GM11168 (cell line): ENCODE measurements around the gene STX5.
"Not testable (repeated sequence)": the region's sequence is repeated elsewhere in the genome, so short reads cannot be mapped to it uniquely, and the experiment has no call there.

ENCODE experiments used
- in situ Hi-C: fragments of 300-500 bp; cut with MboI; formaldehyde crosslinking; loops from one replicate; pipeline ENCODE4 v1.12.0; 2022; ENCODE audit warnings: low sequenced_read_pairs; ENCODE audit not compliant: unreplicated experiment

STX5 gene

GRCh38 chr11:62831520-62832335, at the start of gene STX5:
Gene STX5, minus strand, starts transcription at chr11:62832051. Its CDS starts 808 bp downstream, at chr11:62831243.
- in situ Hi-C loops = no loop called here

GRCh38 chr11:62880803-62881578, 49.1 kb upstream of the STX5 start, which contains the start of gene SLC3A2:
Gene SLC3A2, plus strand, starts transcription at chr11:62880896. Its CDS starts 128 bp downstream, at chr11:62881024.
- in situ Hi-C loops = no loop called here

- in situ Hi-C loops = no loop called here
These were observed 48.5 kb upstream of the STX5 start for GRCh38 chr11:62880231-62880802.

GRCh38 chr11:62879235-62879978, 47.6 kb upstream of the STX5 start:
- in situ Hi-C loops = no loop called here

- in situ Hi-C loops = no loop called here
These were observed 44.9 kb upstream of the STX5 start for GRCh38 chr11:62876712-62877111.

- in situ Hi-C loops = no loop called here
These were observed 44.0 kb upstream of the STX5 start for GRCh38 chr11:62875698-62876478.

GRCh38 chr11:62874851-62875250, 43.0 kb upstream of the STX5 start:
- in situ Hi-C loops = no loop called here

- in situ Hi-C loops = no loop called here
These were observed 33.8 kb upstream of the STX5 start for GRCh38 chr11:62865635-62866034.

- in situ Hi-C loops = no loop called here
These were observed 32.0 kb upstream of the STX5 start for GRCh38 chr11:62863687-62864335.

- in situ Hi-C loops = not testable (repeated sequence)
These were observed 29.8 kb upstream of the STX5 start for GRCh38 chr11:62861564-62862192.

GRCh38 chr11:62860835-62861563, 29.1 kb upstream of the STX5 start:
- in situ Hi-C loops = no loop called here

- in situ Hi-C loops = not testable (repeated sequence)
These were observed 27.4 kb upstream of the STX5 start for GRCh38 chr11:62859281-62859703.

GRCh38 chr11:62858201-62858600, 26.4 kb upstream of the STX5 start:
- in situ Hi-C loops = no loop called here

GRCh38 chr11:62857541-62857982, 25.7 kb upstream of the STX5 start:
- in situ Hi-C loops = no loop called here

GRCh38 chr11:62856333-62856895, 24.6 kb upstream of the STX5 start:
- in situ Hi-C loops = no loop called here

- in situ Hi-C loops = no loop called here
These were observed 23.9 kb upstream of the STX5 start for GRCh38 chr11:62855571-62856332.
